Measurements from ENCODE around the gene WDR13. TPM values are rescaled to one million over a fixed set of nuclear protein-coding genes. Genes with fewer than 3 reads are reported as not detected.

Gene WDR13
- 68.0 and 92.2 TPM in 2 replicates for total RNA-seq

GRCh38 chrX:48597353-48598264 is at the start of gene WDR13:
WDR13 (plus strand) TSS chrX:48597492; CDS start chrX:48597997, 505 bp downstream.

GRCh38 chrX:48574270-48575266 is 22.7 kb upstream of the WDR13 start, which contains the start of gene RBM3:
RBM3 (plus strand) TSS chrX:48574484; CDS start chrX:48575181, 697 bp downstream.

Other genes with a start within 250 kb of the WDR13 start
- gene SSX3, start 240.8 kb upstream of the WDR13 start, total RNA-seq = not detected in 2 replicates
- gene SSX4, start 214.0 kb upstream of the WDR13 start, total RNA-seq = not detected in 2 replicates
- gene SSX4B, start 185.5 kb upstream of the WDR13 start, total RNA-seq = not detected in 2 replicates
- 57.7 and 92.3 TPM in 2 replicates for gene SLC38A5, start 127.2 kb upstream of the WDR13 start, total RNA-seq
- gene FTSJ1, start 121.3 kb upstream of the WDR13 start, total RNA-seq = 65.0 and 106 TPM in 2 replicates
- gene PORCN, start 88.5 kb upstream of the WDR13 start, total RNA-seq = 38.0 and 61.9 TPM in 2 replicates
- gene EBP, start 75.7 kb upstream of the WDR13 start, total RNA-seq = 180 and 181 TPM in 2 replicates
- 7.7 and 10.2 TPM in 2 replicates for gene TBC1D25, start 57.8 kb upstream of the WDR13 start, total RNA-seq
- gene RBM3, start 23.0 kb upstream of the WDR13 start, total RNA-seq = 144 and 157 TPM in 2 replicates
- 0.14 and 0.21 TPM in 2 replicates for gene WAS, start 86.3 kb downstream of the WDR13 start, total RNA-seq
- gene SUV39H1, start 99.2 kb downstream of the WDR13 start, total RNA-seq = 13.0 and 13.6 TPM in 2 replicates
- not detected in 2 replicates for gene GLOD5, start 164.3 kb downstream of the WDR13 start, total RNA-seq
- not detected in 2 replicates for gene GATA1, start 189.1 kb downstream of the WDR13 start, total RNA-seq
- 24.9 and 28.6 TPM in 2 replicates for gene HDAC6, start 204.6 kb downstream of the WDR13 start, total RNA-seq
- not detected in 2 replicates for gene ERAS, start 229.0 kb downstream of the WDR13 start, total RNA-seq
- gene PCSK1N, start 238.1 kb downstream of the WDR13 start, total RNA-seq = 13.2 and 15.4 TPM in 2 replicates